LNCAP (cell line): ENCODE results near the gene CYP4F2.

ENCODE experiments used
- CTCF ChIP-seq: fragments of 450-650 bp; IDR thresholded peaks from 2 replicates; pipeline ENCODE4 v1.5.1; 2017; ENCODE audit warnings: mild to moderate bottlenecking

CYP4F2 gene

GRCh38 chr19:15894359-15894758 lies 3.5 kb downstream of the CYP4F2 start:
- TF ChIP-seq CTCF = no peak

DNA sequence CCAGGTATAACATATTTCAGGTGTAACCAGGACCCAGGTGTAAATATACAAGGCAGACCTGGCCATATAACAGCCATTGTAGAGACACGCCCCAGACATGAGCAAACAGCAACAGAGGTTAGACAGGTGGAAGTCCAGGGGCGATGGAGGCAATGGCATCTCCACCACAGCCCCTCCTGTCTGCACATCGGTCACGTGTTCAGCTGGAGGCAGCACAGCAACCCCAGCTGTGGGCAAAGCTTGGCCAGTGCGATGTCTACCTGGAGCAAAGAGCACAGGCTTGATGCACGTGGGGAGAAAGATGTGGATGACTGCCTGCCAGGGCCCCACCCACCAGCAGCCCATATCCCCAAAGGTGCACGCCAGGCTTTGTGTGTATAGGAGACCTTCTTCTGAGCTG lies 4.4 kb downstream of the CYP4F2 start:
- TF ChIP-seq CTCF = no peak

DNA sequence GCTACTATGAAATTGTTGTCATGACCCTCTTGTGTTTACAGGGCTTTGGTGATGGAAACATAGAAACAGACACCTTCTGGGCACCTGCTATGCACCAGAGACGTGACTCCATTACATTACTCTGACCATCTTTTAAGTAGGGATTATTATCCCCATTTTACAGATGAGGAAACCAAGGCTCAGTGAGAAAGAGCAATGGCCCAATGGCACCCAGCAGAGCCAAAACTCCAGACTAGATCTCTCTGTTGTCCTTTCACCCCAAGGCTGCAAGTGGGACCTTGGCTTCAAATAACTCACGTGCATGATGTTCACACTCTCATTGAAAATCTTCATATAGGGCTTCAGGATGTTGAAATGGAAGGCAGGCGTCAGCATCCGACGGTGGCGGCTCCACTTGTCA lies 5.9 kb downstream of the CYP4F2 start:
- no peak for TF ChIP-seq CTCF

DNA sequence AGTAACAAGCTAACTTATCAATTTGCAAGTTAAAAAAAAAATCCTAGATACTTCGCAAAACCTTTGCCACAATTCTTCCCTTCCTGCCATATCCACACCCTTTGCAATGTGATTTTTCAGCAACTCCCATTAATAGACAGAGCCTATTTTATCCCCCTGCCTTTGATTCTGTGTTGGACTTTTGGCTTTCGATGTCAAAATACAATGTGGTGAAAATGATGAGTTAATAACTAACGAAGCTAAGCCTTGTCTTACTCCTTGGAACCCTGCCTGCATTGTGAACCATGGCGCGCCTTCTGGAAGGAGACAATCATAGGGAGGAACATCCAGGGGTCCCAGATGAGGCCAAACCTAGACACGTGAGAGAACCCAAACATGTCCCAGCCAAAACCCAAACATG lies 6.4 kb downstream of the CYP4F2 start:
- no peak for TF ChIP-seq CTCF

GRCh38 chr19:15885919-15886318 lies 12.0 kb downstream of the CYP4F2 start:
- TF ChIP-seq CTCF = no peak

DNA sequence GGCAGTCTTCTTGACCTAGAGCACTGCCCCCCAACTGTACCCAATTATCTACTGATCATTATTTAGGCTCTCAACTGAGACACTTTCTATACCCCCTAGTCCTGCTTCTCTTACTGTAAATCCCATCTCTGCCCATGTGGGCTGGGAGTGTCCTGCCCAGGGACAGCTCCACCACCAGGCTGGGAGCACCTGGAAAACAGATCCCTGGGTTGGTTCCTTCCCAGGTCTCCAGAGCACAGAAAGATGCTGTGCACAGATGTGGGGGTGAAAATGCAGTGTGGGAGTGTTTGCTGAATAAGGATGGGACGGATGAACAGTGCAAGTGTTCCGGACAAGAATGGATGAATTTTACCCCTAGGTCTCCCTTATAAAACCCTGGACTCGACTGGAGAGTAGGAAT lies 12.7 kb downstream of the CYP4F2 start:
- TF ChIP-seq CTCF = no peak

DNA sequence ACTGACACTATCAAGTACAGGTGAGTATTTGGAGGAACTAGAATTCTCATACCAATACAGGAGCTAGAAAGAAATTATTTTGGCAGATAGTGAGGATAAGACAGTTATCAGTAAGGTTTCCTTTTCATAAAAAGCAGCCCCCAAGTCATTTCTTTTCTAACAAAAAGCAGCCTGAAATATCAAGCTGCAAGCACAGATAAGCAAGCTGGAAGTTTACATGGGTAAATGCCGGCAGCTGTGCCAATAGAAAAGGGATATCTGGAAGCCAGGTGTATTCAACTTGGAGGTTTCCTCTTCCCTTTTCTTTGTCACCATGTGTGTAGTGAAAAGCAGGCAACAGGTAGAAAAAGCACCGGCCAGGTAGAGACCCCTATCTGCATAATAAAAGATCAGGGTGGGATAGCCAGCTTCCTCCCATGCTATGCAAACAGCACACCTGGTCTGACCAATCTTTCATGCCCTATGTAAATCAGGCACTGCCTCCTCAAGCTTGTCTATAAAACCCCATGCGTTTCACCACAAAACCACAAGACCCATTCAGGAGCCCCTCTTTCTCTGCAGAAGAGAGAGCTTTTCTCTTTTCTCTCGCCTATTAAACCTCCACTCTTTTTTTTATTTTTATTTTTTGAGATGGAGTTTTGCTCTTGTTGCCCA lies 22.9 kb downstream of the CYP4F2 start:
- TF ChIP-seq CTCF = no peak

DNA sequence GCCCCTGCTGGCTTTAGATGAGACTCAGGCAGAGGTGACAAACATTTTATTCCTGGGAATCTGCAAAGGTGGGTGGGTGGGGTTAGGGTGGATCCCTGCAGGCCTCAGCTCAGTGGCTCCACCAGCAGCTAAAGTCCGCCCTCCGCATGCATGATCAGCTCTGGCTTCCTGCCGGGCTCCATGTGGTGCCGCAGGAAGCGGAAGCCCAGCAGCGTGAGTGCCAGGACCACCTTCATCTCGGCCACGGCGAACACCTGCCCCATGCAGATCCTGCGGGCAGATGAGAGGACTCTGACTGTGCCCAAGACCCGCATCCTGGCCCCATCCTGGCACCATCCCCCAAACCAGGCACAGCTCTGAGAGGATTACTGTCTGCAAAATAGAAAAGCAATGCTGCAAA lies 26.3 kb downstream of the CYP4F2 start:
- no peak for TF ChIP-seq CTCF
